Measurements from ENCODE around the gene SLC39A10. TPM values are rescaled to one million over a fixed set of nuclear protein-coding genes. Genes with fewer than 3 reads are reported as not detected.
A peak's percentile ranks its signal among the peaks of the same experiment; 100 is the strongest.

The SLC39A10 gene
- total and polyA plus RNA-seq, 10 of the 15 experiments (the other 5 are each of a cell fraction or from before 2014, with no cell fraction given): 2.0 to 23.6 (median 7.9) TPM

DNA sequence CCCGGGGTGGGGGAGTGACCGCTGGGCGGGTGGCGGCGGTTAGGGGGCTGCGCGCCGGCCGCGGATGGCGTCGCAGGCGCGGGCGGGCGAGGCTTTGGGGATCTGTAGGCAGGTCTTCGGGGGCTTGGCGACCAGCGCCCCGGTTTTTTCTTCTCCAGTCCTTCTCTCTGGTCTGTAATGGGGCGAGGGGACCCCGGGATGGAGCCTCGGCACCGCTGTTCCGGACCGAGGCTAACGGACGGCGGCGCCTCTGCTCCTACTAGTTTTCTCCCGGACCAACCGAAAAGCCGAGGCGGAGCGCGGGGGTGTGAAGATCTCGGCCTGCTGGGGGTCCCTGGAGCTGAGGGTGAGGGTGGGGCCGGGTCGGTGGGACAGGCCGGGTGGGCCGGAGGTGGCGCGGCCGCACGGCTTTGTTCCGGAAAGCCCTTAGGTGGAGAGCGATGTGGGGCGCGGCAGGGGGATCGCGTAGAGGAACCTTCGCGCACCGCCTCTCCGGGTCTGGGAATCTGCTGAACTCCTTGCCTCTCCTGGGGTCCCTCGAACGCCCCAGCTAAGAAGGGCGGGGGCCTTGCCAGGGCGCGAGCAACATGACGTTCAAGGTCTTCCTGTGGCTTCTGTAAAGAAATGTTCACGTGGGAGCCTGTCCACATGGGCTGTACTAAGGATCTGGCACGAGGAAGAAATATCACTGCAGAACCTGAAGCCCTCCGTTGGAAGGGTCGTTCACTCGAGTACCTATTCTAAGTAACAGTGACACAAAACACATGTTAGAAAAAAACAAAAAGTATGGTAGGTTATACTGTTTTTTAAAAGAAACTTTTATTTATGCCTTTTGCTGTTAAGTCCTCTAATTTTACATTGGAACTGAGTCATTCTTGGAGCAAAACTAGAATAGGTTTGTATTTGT lies 861 bp downstream of the SLC39A10 start (continued):
- TF ChIP-seq PRDM15 (CRISPR knock-in tag; IDR thresholded peaks at IDR 0.05): no peak

- ATAC-seq: peak; percentile 2; the same call in 1 of the 3 replicates
- Histone ChIP-seq H3K9ac (ENCODE audit: control insufficient read depth, insufficient read depth, low read length) (peak overlapping the region; percentile 95), H3K4me3 (peak overlapping the region; percentile 98), H3K79me2 (ENCODE audit: control insufficient read depth, insufficient read depth, low read length) (peaks cover 38% of the 10 kb centered on the region), H3K9me3 (replicated peaks; ENCODE audit: control insufficient read depth, insufficient read depth, low read length) (no peaks in the 10 kb centered on the region), H3K4me1 (ENCODE audit: control insufficient read depth, insufficient read depth, low read length) (no peaks in the 10 kb centered on the region), H3K27ac (ENCODE audit: control insufficient read depth, insufficient read depth) (peak overlapping the region; percentile 96), H3K4me2 (ENCODE audit: control insufficient read depth, insufficient read depth) (peak overlapping the region; percentile 87), H3K27me3 (replicated peaks in 1 of 2; ENCODE audit: control insufficient read depth in 2 of 2, insufficient read depth in 2 of 2, low read length in 1 of 2) (no peaks in the 10 kb centered on the region), H3K36me3 (ENCODE audit: control insufficient read depth in 2 of 2, insufficient read depth in 2 of 2, low read length in 1 of 2) (no peaks in the 10 kb centered on the region), H2AFZ (ENCODE audit: control insufficient read depth, low read depth, low read length) (no peak overlapping the region), H4K20me1 (ENCODE audit: control insufficient read depth, insufficient read depth) (no peaks in the 10 kb centered on the region)
- RAD21 ChIA-PET (ENCODE audit: unreplicated experiment): interaction anchor here (2.0 to 5.6 kb wide), 7 partner anchors 9 to 342 kb away, joined by 6 to 264 read pairs (median 95); no protein-coding TSS in a partner anchor
- 0% methylated on average over 1 of the region's 1 CpG for WGBS (ENCODE audit: insufficient coverage, insufficient replicate concordance, low lambda C conversion rate, missing lambda C conversion rate)
- no peak for FAIRE-seq
- SMC1A ChIA-PET (ENCODE audit: uncharacterized antibody, unreplicated experiment): interaction anchor here (0.6 to 5.5 kb wide), 7 partner anchors 13 to 339 kb away, joined by 3 to 244 read pairs (median 53); no protein-coding TSS in a partner anchor
- CTCF ChIA-PET: interaction anchor here (1.4 to 5.2 kb wide), 8 partner anchors 13 to 409 kb away, joined by 5 to 221 read pairs (median 32); partner anchors contain the start of gene DNAH7
- POLR2A ChIA-PET: interaction anchor here (2.1 to 2.6 kb wide), 4 partner anchors 82 to 125 kb away, joined by 11 to 27 read pairs (median 20); no protein-coding TSS in a partner anchor
- no TSS peak for BruUV-seq (replicated peaks)
- in situ Hi-C loops (cut with MboI): loop anchor here (5.0 to 10.0 kb wide), 2 partner anchors 96 to 164 kb away; no protein-coding TSS in a partner anchor
- no peak for DNase-seq (ENCODE audit: low read depth, low spot score)
- intact Hi-C loops (cut with micrococcal nuclease; ENCODE audit: unreplicated experiment): loop anchor here (2.0 to 10.0 kb wide), 3 partner anchors 248 to 586 kb away; no protein-coding TSS in a partner anchor
- TF ChIP-seq CHD1 (IDR thresholded peaks at IDR 0.05; ENCODE audit: low read depth, low read length) (no peak), BACH1 (IDR thresholded peaks at IDR 0.05; ENCODE audit: borderline replicate concordance) (peak; percentile 14; the same call in 1 of the 2 replicates)
Measured at GRCh38 chr2:195658541-195658890, 1.5 kb downstream of the SLC39A10 start.

Measured in GM12878 (cell line).